ENCODE results near the gene HES2.

GRCh38 chr1:6423321-6423999 lies 3.7 kb upstream of the HES2 start:
- TF ChIP-seq CTCF (IDR thresholded peaks at IDR 0.05): no peak
- TF ChIP-seq POLR2A (IDR thresholded peaks at IDR 0.05): no peak
